ENCODE results near the gene POTEI. TPM values are rescaled to one million over a fixed set of nuclear protein-coding genes. Genes with fewer than 3 reads are reported as not detected.
A peak's percentile ranks its signal among the peaks of the same experiment; 100 is the strongest.
"Not testable (repeated sequence)": the region's sequence is repeated elsewhere in the genome, so short reads cannot be mapped to it uniquely, and the experiment has no call there.

Gene POTEI
- total RNA-seq, 3 donors from 2014 or later, result not detected

DNA sequence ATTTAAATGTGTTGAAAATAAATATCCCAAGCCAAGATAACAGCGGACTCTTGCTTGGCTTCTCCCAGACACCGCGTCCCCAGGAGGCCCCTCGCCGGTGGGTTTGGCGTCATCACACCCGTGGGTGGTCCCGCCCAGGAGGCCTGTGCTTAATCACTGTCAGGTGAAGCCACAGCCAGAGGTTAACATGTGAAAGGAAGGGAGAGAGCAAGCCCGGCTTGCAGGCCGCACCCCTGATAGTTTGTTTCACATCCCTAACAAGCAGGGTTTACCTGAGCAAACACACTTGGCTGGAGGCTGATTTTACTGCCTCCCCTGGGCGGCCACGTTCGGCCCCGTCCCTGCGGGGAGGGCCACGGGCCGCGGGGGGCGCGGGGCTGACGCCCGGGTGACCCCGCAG lies 13.3 kb upstream of the POTEI start:
- not testable (repeated sequence) for H3K36me3 Mint-ChIP-seq (ENCODE audit: insufficient read depth); H3K4me1 Mint-ChIP-seq (ENCODE audit: low read depth); H3K9me3 Mint-ChIP-seq; ATAC-seq; H3K27me3 Mint-ChIP-seq (ENCODE audit: low read depth); DNase-seq; H3K4me3 Mint-ChIP-seq

DNA sequence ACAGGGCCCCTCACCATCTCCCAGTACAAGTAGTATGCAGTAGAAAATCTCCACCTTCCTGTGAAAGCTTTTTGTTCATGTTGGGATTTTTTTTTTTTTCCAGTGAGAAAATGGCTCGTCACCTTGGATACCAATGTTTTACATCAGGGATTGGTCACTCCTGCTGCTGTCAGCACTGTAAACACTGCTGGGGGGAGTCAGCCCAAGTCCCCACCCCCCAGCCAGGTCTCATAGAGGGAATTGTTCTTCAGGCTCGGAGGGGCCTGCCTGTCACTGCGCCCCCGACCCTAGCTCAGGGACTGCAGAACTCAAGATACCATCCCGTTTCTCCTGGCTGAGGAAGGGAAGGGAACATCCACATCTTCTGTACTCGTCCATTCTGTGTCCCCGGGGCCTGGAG lies 11.9 kb upstream of the POTEI start, which contains the start of gene CFC1B:
Gene CFC1B, plus strand, starts transcription at position 231 of the 400 bp plus-strand sequence. CDS start 263 bp downstream, outside the sequence.
- H3K9me3 Mint-ChIP-seq; DNase-seq; H3K27me3 Mint-ChIP-seq (ENCODE audit: low read depth); H3K36me3 Mint-ChIP-seq (ENCODE audit: insufficient read depth); H3K4me1 Mint-ChIP-seq (ENCODE audit: low read depth); ATAC-seq; H3K4me3 Mint-ChIP-seq: not testable (repeated sequence)

DNA sequence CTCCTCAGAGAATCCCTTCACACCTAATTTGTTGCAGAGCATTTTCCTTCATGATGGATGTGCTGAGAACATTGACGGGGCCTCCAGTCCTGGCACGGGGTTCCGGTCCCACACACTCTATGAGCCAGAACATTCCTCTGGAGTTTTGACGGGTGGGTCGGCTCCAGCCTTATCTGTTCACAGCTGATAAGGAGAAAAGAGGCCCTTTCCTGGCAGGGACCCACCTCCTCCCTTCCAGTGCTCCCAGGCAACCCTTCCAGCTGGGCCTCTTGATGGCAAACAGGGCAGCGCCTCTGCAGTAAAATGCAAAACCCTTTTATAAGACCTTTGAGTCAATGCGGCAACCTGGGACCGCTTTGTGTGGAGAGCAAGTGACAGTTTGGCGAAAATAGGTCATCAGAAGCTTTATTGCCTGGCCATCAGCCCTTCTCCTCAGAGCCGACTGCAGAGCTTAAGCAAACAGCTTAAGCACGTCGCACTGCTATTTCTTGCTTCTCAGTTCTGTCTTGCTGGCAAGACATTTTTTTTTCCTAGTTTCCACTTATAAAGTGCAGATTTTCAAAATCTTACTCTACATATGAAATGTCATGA lies 9.5 kb upstream of the POTEI start:
- H3K9me3 Mint-ChIP-seq; H3K36me3 Mint-ChIP-seq (ENCODE audit: insufficient read depth); H3K4me3 Mint-ChIP-seq; ATAC-seq; DNase-seq; H3K4me1 Mint-ChIP-seq (ENCODE audit: low read depth); H3K27me3 Mint-ChIP-seq (ENCODE audit: low read depth): not testable (repeated sequence)

DNA sequence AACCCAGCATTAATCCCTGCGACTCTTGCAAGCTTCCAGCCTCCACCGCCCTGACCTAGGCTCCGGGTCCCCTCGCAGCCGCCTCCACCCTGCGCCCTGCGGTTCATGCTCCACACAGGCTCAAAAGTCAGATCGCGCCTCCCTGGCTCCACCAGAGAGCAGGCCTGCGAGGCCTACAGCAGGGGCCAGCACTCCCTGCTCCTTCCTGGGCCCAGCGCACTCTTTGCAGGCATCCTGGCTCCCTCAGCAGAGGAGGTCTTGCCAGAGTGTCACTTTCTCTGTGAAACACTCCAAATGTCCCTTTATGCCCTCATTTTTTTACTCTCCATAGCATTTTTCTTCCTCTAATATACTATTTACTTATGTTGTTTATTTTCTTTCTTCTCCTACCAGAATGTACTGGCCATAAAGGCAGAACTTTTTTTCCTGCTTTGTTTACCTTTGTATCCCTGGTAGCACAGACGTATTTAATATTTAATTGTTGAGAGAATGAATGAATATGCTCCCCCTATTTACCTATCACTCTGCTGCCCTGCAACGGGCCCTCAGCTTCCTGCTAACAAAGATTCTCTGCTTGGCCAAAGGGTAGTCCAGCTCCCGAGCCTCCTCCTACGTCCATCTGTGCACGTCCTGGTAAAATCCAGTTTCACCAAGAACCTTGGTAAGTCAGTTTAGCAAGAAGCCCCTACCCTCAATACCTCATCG lies 2.8 kb upstream of the POTEI start:
- not testable (repeated sequence) for DNase-seq; H3K27me3 Mint-ChIP-seq (ENCODE audit: low read depth); H3K4me3 Mint-ChIP-seq; H3K9me3 Mint-ChIP-seq; H3K36me3 Mint-ChIP-seq (ENCODE audit: insufficient read depth); ATAC-seq; H3K4me1 Mint-ChIP-seq (ENCODE audit: low read depth)

DNA sequence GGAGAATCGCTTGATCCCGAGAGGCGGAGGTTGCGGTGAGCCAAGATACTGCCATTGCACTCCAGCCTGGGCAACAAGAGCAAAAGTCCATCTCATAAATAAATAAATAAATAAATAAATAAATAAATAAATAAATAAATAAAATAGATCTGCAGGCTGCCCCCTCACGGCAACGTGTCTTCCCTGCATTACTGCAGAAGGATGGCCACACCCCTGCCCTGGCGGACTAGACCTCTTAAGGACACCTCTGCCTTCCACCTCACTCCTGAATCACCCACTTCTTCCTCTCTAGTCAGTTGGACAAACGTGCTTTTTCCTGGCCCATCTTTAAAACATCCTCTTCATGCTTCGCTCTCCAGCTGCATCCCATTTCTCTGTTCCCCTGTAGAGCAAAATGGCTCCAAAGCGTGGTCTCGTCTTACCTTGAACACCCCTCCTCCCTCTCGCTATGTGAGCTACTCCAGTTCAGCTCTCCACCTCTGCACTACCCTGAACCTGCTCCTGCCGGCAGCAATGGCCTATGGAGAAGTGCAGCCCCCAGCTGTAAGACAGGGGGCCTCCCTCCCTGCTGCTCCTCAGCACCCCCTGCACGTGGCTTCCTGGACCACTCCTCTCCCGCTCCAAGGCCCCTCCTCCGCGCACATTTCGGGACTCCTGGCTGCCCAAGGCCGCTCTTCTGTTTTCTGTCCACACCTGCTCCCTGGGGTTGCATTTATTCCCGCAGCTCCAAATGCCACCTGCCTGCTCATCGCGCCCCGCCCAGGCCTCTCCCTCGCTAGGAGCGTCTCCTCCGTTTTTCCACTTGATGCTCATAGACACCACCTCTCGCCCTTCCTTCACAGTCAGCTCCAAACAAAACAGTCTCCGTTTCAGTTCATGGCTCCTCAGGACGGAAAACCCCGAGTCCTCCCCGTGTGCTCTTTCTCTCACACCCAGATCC lies 1.9 kb upstream of the POTEI start:
- ATAC-seq; H3K9me3 Mint-ChIP-seq; H3K4me1 Mint-ChIP-seq (ENCODE audit: low read depth); H3K4me3 Mint-ChIP-seq; H3K27me3 Mint-ChIP-seq (ENCODE audit: low read depth); DNase-seq; H3K36me3 Mint-ChIP-seq (ENCODE audit: insufficient read depth): not testable (repeated sequence)

DNA sequence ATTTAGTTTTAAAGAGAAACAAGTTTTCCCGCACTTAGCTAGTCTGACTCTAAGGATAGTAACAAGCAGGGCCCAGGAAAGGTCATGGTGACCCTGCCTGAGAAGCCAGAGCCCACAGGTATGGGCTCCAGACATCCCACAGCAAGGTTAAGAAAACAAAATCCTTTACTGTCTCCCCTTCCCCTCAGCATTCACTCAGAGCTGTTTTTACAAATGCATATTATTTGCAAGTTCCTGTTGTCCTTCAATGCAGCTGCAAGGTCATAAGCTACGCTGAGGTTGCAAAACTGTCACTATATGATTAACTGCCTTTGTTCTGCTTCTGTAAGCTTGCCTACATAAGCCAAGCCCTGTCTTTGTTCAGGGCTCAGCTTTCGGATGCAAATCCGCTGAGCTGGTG lies 18.1 kb downstream of the POTEI start:
- not testable (repeated sequence) for H3K4me3 Mint-ChIP-seq; DNase-seq; H3K9me3 Mint-ChIP-seq; H3K4me1 Mint-ChIP-seq (ENCODE audit: low read depth); ATAC-seq; H3K27me3 Mint-ChIP-seq (ENCODE audit: low read depth); H3K36me3 Mint-ChIP-seq (ENCODE audit: insufficient read depth)

DNA sequence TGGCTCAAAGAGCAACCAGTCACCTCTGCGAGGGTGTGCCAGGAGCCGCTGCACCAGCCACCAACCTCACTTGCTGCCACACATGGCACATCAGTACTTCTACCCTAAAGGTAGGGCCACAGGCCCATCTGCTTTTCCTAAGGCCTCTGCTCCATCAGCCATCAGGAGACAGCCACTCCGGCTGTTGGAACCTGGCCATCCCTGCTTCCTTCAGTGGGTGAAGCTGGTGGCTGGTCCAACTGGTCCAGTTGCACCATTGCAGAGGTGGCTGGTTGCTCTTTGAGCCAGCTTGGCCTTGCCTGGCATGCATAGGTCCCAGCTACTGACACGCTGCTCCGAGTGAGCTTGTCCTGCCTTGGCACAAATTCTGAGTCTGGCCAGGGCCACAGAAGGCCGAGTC lies 53.7 kb downstream of the POTEI start:
- H3K27me3 Mint-ChIP-seq (ENCODE audit: low read depth); H3K36me3 Mint-ChIP-seq (ENCODE audit: insufficient read depth); H3K4me1 Mint-ChIP-seq (ENCODE audit: low read depth); ATAC-seq; DNase-seq; H3K4me3 Mint-ChIP-seq; H3K9me3 Mint-ChIP-seq: not testable (repeated sequence)

DNA sequence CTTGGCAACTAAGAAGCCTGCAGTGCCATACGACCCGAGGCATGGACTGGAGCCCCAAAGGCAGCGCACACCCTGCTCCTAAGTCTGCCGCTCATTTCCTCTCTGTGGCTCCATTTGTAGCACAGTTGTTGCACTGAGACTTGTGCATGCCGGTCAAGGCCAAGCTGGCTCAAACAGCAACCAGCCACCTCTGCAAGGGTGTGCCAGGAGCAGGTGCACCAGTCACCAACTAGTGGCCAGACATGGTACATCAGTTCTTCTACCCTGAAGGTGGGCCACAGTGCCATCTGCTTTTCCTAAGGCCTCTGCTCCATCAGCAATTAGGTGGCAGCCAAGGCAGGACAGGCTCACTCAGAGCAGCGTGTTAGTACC lies 54.4 kb downstream of the POTEI start:
- H3K4me3 Mint-ChIP-seq; H3K9me3 Mint-ChIP-seq; DNase-seq; H3K36me3 Mint-ChIP-seq (ENCODE audit: insufficient read depth); ATAC-seq; H3K27me3 Mint-ChIP-seq (ENCODE audit: low read depth); H3K4me1 Mint-ChIP-seq (ENCODE audit: low read depth): not testable (repeated sequence)

DNA sequence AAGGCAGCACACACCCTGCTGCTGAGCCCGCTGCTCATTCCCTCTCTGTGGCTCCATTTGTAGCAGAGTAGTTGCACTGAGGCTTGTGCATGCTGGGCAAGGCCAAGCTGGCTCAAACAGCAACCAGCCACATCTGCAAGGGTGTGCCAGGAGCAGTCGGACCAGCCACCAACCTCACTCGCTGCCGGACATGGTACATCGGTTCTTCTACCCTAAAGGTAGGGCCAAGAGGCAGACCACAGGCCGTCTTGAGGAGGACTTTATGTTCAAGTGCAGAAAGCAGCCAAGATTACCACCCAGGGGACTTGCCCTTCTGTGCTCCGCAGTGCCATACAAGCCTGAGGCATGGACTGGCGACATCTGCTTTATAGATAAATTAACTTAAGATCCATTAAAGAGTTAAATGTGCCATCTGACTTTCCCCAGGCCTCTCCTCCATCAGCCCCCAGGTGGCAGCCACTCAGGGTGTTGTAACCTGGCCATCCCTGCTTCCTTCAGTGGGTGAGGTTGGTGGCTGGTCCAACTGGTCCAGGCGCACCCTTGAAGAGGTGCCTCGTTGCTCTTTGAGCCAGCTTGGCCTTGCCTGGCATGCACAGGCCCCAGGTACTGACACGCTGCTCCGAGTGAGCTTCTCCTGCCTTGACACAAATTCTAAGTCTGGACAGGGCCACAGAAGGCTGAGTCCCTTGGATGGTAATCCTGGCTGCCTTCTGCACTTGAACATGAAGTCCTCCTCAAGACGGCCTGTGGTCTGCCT lies 55.0 kb downstream of the POTEI start:
- H3K4me3 Mint-ChIP-seq; ATAC-seq; H3K9me3 Mint-ChIP-seq; DNase-seq; H3K4me1 Mint-ChIP-seq (ENCODE audit: low read depth); H3K27me3 Mint-ChIP-seq (ENCODE audit: low read depth); H3K36me3 Mint-ChIP-seq (ENCODE audit: insufficient read depth): not testable (repeated sequence)

DNA sequence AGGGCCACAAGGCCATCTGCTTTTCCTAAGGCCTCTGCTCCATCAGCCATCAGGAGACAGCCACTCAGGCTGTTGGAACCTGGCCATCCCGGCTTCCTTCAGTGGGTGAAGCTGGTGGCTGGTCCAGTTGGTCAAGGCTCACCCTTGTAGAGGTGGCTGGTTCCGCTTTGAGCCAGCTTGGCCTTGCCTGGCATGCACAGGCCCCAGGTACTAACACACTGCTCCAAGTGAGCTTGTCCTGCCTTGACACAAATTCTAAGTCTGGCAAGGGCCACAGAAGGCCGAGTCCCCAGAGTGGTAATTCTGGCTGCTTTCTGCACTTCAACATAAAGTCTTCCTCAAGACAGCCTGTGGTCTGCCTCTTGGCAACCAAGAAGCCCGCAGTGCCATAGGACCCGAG lies 56.2 kb downstream of the POTEI start:
- not testable (repeated sequence) for H3K36me3 Mint-ChIP-seq (ENCODE audit: insufficient read depth); ATAC-seq; H3K4me1 Mint-ChIP-seq (ENCODE audit: low read depth); DNase-seq; H3K4me3 Mint-ChIP-seq; H3K9me3 Mint-ChIP-seq; H3K27me3 Mint-ChIP-seq (ENCODE audit: low read depth)

DNA sequence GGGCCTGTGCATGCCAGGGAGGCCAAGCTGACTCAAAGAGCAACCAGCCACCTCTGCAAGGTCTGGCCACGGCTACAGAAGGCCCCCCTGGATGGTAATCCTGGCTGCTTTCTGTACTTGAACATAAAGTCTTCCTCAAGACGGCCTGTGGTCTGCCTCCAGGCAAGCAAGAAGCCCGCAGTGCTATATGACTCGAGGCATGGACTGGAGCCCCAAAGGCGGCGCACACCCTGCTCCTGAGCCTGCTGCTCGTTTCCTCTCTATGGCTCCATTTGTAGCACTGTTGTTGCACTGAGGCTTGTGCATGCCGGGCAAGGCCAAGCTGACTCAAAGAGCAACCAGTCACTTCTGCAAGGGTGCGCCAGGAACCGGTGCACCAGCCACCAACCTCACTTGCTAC lies 57.3 kb downstream of the POTEI start:
- not testable (repeated sequence) for H3K27me3 Mint-ChIP-seq (ENCODE audit: low read depth); H3K9me3 Mint-ChIP-seq; DNase-seq; ATAC-seq; H3K4me3 Mint-ChIP-seq; H3K4me1 Mint-ChIP-seq (ENCODE audit: low read depth); H3K36me3 Mint-ChIP-seq (ENCODE audit: insufficient read depth)

DNA sequence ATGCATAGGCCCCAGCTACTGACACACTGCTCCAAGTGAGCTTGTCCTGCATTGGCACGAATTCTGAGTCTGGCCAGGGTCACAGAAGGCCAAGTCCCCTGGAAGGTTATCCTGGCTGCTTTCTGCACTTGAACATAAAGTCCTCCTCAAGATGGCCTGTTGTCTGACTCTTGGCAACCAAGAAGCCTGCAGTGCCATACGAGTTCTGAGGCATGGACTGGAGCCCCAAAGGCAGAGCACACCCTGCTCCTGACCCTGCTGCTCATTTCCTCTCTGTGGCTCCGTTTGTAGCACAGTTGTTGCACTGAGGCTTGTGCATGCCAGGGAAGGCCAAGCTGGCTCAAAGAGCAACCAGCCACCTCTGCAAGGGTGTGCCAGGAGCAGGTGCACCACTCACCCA lies 57.9 kb downstream of the POTEI start:
- not testable (repeated sequence) for H3K27me3 Mint-ChIP-seq (ENCODE audit: low read depth); H3K36me3 Mint-ChIP-seq (ENCODE audit: insufficient read depth); H3K4me3 Mint-ChIP-seq; H3K4me1 Mint-ChIP-seq (ENCODE audit: low read depth); H3K9me3 Mint-ChIP-seq; ATAC-seq; DNase-seq

DNA sequence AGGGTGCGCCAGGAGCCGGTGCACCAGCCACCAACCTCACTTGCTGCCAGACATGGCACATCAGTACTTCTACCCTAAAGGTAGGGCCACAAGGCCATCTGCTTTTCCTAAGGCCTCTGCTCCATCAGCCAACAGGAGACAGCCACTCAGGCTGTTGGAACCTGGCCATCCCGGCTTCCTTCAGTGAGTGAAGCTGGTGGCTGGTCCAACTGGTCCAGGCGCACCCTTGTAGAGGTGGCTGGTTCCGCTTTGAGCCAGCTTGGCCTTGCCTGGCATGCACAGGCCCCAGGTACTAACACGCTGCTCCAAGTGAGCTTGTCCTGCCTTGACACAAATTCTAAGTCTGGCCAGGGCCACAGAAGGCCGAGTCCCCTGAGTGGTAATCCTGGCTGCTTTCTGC lies 58.8 kb downstream of the POTEI start:
- ATAC-seq; H3K27me3 Mint-ChIP-seq (ENCODE audit: low read depth); H3K36me3 Mint-ChIP-seq (ENCODE audit: insufficient read depth); H3K4me1 Mint-ChIP-seq (ENCODE audit: low read depth); DNase-seq; H3K9me3 Mint-ChIP-seq; H3K4me3 Mint-ChIP-seq: not testable (repeated sequence)

DNA sequence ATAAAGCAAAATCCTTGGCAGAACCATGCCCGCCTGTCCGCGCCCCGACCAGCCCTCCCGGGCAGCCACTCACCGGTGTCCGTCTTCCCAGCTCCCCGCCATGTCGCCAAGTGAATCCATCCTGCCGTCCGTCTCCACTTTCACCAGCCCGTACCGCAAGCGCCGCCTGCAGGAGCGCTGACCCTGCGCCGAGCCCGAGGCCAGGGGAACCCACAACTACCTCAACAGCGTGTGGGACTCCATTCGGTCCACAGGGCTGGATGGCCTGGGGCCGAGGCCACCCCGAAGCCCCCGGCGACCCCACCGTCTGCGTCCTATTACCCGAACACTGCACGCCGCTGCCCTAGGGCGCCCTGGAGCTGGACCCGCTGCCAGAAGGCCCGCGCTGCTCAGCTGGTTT lies 81.5 kb downstream of the POTEI start:
- Mint-ChIP-seq H3K27me3 (ENCODE audit: low read depth) (peaks cover 17% of the 10 kb centered on the region), H3K4me3 (peak overlapping the region; percentile 46)
- H3K4me1 Mint-ChIP-seq (ENCODE audit: low read depth); H3K36me3 Mint-ChIP-seq (ENCODE audit: insufficient read depth); DNase-seq; H3K9me3 Mint-ChIP-seq: not testable (repeated sequence)
- ATAC-seq, result peak in 1 of 2 donors; percentile 23

All from activated T-cell treated with anti-CD3 and anti-CD28 coated beads, Interleukin-2, amount 50 U/mL, for 4 hours (primary cell).